ENCODE measurements around the gene BTK.

BTK gene

DNA sequence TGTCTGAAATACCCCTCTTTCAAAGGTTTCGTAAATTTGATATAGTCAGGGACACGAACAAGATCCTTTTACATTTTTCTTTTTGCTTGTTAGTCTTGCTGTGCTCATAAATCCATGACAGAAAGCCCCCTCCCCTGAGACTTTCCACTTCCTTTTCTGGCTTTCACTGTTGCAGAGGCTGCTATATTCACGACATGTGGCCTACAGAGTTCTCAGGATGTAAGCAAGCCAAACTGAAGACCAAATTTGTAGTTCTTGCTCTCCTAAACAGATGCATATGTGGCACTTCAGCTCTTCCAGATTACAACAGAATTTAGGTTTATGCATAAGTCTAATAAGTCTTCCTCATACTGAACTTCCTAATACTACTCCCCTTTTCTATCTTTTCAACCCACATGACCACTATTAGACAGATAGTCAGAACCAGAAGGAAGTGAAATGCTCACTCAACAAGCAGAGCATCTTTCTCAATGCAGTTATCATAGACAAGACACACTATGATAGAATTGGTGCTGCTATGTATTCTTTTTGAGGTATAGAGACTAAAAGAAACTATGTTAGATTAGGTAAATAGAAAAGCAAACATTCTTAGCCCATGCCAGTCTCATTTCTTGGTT is 15.0 kb downstream of the BTK start:
- no peak overlapping the region for H3K27ac ChIP-seq
- TF ChIP-seq CTCF (conservative IDR thresholded peaks at IDR 0.05): no peak

- H3K27ac ChIP-seq: no peak overlapping the region
- TF ChIP-seq CTCF (conservative IDR thresholded peaks at IDR 0.05): no peak
Observed at GRCh38 chrX:101369687-101370086, 16.3 kb downstream of the BTK start.

DNA sequence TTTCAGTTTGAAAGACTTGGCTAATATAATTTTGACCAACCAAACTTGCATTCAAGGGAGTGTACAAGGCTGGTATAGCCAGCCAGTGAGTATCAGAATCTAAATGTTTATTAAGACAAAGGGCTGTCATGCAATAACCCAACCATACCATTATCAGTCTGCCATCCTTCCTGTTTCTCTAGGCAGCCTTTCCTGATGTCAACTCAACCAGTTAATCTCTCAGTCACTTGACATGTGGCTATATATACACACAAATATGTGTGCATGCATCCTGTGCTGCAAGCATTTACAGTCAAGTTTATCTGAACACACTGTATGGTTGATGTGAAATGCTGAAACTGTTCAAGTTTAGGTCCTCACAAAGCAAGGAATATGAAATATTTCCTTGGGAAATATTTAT is 17.2 kb downstream of the BTK start:
- no peak overlapping the region for H3K27ac ChIP-seq
- no peak for TF ChIP-seq CTCF (conservative IDR thresholded peaks at IDR 0.05)

DNA sequence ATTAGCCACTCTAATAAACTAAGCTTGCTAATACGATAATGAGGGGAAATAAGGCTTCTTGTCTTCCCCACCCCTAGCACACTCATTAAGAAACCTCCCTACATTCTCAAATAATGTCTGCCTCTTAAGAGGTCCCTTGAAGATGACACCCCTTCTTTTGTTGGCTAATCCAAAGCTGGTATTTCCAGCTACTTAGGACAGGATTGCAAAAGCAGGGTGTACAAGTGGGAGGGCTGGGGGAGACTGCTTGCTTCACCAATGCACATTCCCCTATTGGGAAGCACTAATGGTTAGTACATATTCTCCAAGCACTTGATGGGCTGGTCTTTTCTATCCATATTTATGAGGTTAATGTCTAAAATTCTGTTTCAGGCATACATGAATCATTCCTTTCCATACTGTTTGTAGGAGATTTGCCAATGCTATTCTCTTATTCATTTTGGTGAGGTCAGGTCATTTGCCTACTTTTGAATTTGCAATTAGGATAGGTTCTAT is 20.6 kb downstream of the BTK start:
- H3K27ac ChIP-seq: no peak overlapping the region
- TF ChIP-seq CTCF (conservative IDR thresholded peaks at IDR 0.05): no peak

- H3K27ac ChIP-seq: no peak overlapping the region
- TF ChIP-seq CTCF (conservative IDR thresholded peaks at IDR 0.05): no peak
Observed at GRCh38 chrX:101362757-101363156, 23.2 kb downstream of the BTK start.

GRCh38 chrX:101362116-101362515 is 23.9 kb downstream of the BTK start:
- TF ChIP-seq CTCF (conservative IDR thresholded peaks at IDR 0.05): no peak
- no peak overlapping the region for H3K27ac ChIP-seq

DNA sequence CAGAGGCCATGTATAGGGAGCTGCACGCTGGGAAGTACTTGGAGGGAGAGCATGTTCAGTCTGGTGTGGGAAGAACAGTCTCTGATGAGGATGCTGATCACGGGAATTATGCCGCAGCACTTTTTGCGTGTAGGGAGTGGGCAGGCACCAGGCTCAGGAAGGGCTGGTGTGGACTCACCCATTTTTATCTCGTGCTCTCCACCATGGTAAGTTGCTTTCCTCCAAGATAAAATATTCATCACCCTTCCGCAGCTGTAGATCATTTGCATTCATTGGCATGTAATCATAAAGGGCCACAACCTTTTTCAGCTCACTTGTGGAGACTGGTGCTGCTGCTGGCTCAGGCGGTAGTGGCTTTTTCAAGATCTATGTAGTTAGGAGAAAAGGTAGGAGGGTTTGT is 25.6 kb downstream of the BTK start:
- H3K27ac ChIP-seq: no peak overlapping the region
- no peak for TF ChIP-seq CTCF (conservative IDR thresholded peaks at IDR 0.05)

Data from VCaP (cell line).